IMR-90 (cell line): ENCODE results near the gene PPP1R13L. TPM values are rescaled to one million over a fixed set of nuclear protein-coding genes. Genes with fewer than 3 reads are reported as not detected.

Experiments used
- ATAC-seq: fragments of 200-7000 bp; cut with Tn5 transposase; 2 replicates; pipeline ENCODE4 v1.9.1; 2020; ENCODE audit warnings: low read depth, mild to moderate bottlenecking, moderate library complexity
- BruUV-seq: library from RNA; stranded (reverse); fragments of 400-500 nt; replicated peaks from 2 replicates; lab custom pipeline; 2021; lab: Mats Ljungman, UMichigan
- CTCF ChIA-PET: fragments of 300-600 bp; formaldehyde crosslinking; extraction: SDS; loops from one replicate; lab custom pipeline; 2021; ENCODE audit warnings: antibody characterized with exemption; lab: Yijun Ruan, JAX
- POLR2A ChIA-PET: fragments of 300-600 bp; sonication (Branson Sonifier 250); formaldehyde crosslinking; loops from one replicate; lab custom pipeline; 2022; ENCODE audit warnings: antibody characterized with exemption; ENCODE audit not compliant: unreplicated experiment; lab: Charles Lee
- DNase-seq: peaks from one replicate; pipeline ENCODE4 v3.0.0; 2013
- H2AFZ ChIP-seq: replicated peaks from 2 replicates; pipeline ENCODE3; 2013; ENCODE audit warnings: low read length, mild to moderate bottlenecking; ENCODE audit not compliant: poor library complexity
- H2AK5ac ChIP-seq: 2 replicates; pipeline ENCODE4 v1.6.1; 2013; ENCODE audit warnings: low read depth, low read length, inconsistent platforms
- H2AK9ac ChIP-seq: replicated peaks from 2 replicates; pipeline ENCODE3; 2013; ENCODE audit warnings: mild to moderate bottlenecking, low read depth, low read length, moderate library complexity; ENCODE audit not compliant: poor library complexity
- H2BK120ac ChIP-seq: 2 replicates; pipeline ENCODE4 v1.6.1; 2013; ENCODE audit warnings: low read depth, low read length, inconsistent platforms
- H2BK15ac ChIP-seq: 3 replicates; pipeline ENCODE4 v1.6.1; 2013; ENCODE audit warnings: low read depth, low read length, inconsistent platforms
- H2BK20ac ChIP-seq: 2 replicates; pipeline ENCODE4 v1.6.1; 2013; ENCODE audit warnings: low read depth, mild to moderate bottlenecking, inconsistent platforms, low read length, moderate library complexity
- H2BK5ac ChIP-seq: 2 replicates; pipeline ENCODE4 v1.6.1; 2013; ENCODE audit warnings: mild to moderate bottlenecking, low read depth, low read length, inconsistent platforms; ENCODE audit not compliant: poor library complexity, severe bottlenecking
- H3K14ac ChIP-seq: replicated peaks from 2 replicates; pipeline ENCODE4 v1.6.1; 2013; ENCODE audit warnings: low read depth, low read length, inconsistent platforms
- H3K18ac ChIP-seq: 2 replicates; pipeline ENCODE4 v1.6.1; 2013; ENCODE audit warnings: low read depth, low read length, control low read depth
- H3K23ac ChIP-seq: 2 replicates; pipeline ENCODE4 v1.6.1; 2013; ENCODE audit warnings: low read depth, low read length, inconsistent platforms
- H3K27ac ChIP-seq: 2 replicates; pipeline ENCODE4 v1.5.1; 2013; ENCODE audit warnings: mild to moderate bottlenecking, control low read depth, low read length; ENCODE audit not compliant: insufficient read depth
- H3K27me3 ChIP-seq: 2 replicates; pipeline ENCODE4 v1.6.1; 2013; ENCODE audit warnings: low read length; ENCODE audit not compliant: control insufficient read depth, insufficient read depth
- H3K36me3 ChIP-seq: 2 replicates; pipeline ENCODE4 v1.6.1; 2013; ENCODE audit warnings: low read length, mixed read lengths; ENCODE audit not compliant: control insufficient read depth, insufficient read depth
- H3K4ac ChIP-seq: 2 replicates; pipeline ENCODE4 v1.6.1; 2013; ENCODE audit warnings: low read depth, low read length, inconsistent platforms
- H3K4me1 ChIP-seq: 2 replicates; pipeline ENCODE4 v1.6.1; 2013; ENCODE audit warnings: low read length, mixed read lengths; ENCODE audit not compliant: control insufficient read depth, insufficient read depth
- H3K4me2 ChIP-seq: 2 replicates; pipeline ENCODE4 v1.6.1; 2013; ENCODE audit warnings: low read depth, mild to moderate bottlenecking, control low read depth, low read length, moderate library complexity
- H3K4me3 ChIP-seq: 2 replicates; pipeline ENCODE4 v1.5.1; 2013; ENCODE audit warnings: low read depth, mild to moderate bottlenecking, control low read depth, low read length, moderate library complexity; ENCODE audit not compliant: insufficient read depth
- H3K56ac ChIP-seq: 2 replicates; pipeline ENCODE4 v1.6.1; 2013; ENCODE audit warnings: low read length, inconsistent platforms; ENCODE audit not compliant: insufficient read depth; ENCODE audit errors: extremely low read depth
- H3K79me1 ChIP-seq, 2 experiments: 2 replicates each; pipeline ENCODE4 v1.6.1; 2013; ENCODE audit warnings: low read length in 2 of 2, inconsistent platforms in 1 of 2, low read depth in 1 of 2
- H3K9ac ChIP-seq: 2 replicates; pipeline ENCODE4 v1.6.1; 2013; ENCODE audit warnings: low read depth, low read length, control low read depth
- H3K9me1 ChIP-seq: 2 replicates; pipeline ENCODE4 v1.6.1; 2013; ENCODE audit warnings: low read length, inconsistent platforms; ENCODE audit not compliant: insufficient read depth
- H3K9me3 ChIP-seq: 2 replicates; pipeline ENCODE4 v1.6.1; 2013; ENCODE audit warnings: low read length; ENCODE audit not compliant: control insufficient read depth, insufficient read depth
- H4K20me1 ChIP-seq: 2 replicates; pipeline ENCODE4 v1.6.1; 2013; ENCODE audit warnings: low read length, inconsistent platforms; ENCODE audit not compliant: insufficient read depth
- H4K5ac ChIP-seq: 2 replicates; pipeline ENCODE4 v1.6.1; 2013; ENCODE audit warnings: mild to moderate bottlenecking, low read depth, low read length, control low read depth
- H4K8ac ChIP-seq, 2 experiments: 2 replicates each; pipeline ENCODE4 v1.6.1; 2013; ENCODE audit warnings: low read depth in 2 of 2, low read length in 2 of 2, control low read depth in 1 of 2, inconsistent platforms in 1 of 2
- H4K91ac ChIP-seq: 2 replicates; pipeline ENCODE4 v1.6.1; 2013; ENCODE audit warnings: low read depth, low read length, inconsistent platforms; ENCODE audit not compliant: insufficient read depth
- BHLHE40 ChIP-seq: fragments of 150-350 bp; IDR thresholded peaks from 2 replicates; pipeline ENCODE4 v1.6.1; 2016; ENCODE audit warnings: mild to moderate bottlenecking, low read depth, low read length
- CEBPB ChIP-seq: IDR thresholded peaks from 2 replicates; pipeline ENCODE4 v1.6.1; 2012; ENCODE audit warnings: low read depth, low read length, improper control_type of control experiment
- CHD1 ChIP-seq: IDR thresholded peaks from 2 replicates; pipeline ENCODE4 v1.6.1; 2012; ENCODE audit warnings: low read depth, low read length, improper control_type of control experiment
- CTCF ChIP-seq: conservative IDR thresholded peaks from 2 replicates; pipeline ENCODE4 v1.5.1; 2012; ENCODE audit warnings: mild to moderate bottlenecking, low read depth, low read length, improper control_type of control experiment
- ELK1 ChIP-seq: fragments of 150-350 bp; IDR thresholded peaks from 2 replicates; pipeline ENCODE4 v1.6.1; 2016; ENCODE audit warnings: low read depth, mild to moderate bottlenecking, low read length, moderate library complexity, borderline replicate concordance
- FOS ChIP-seq: fragments of 150-350 bp; IDR thresholded peaks from 2 replicates; pipeline ENCODE4 v1.6.1; 2016; ENCODE audit warnings: low read depth, low read length
- MAFK ChIP-seq: IDR thresholded peaks from 2 replicates; pipeline ENCODE4 v1.6.1; 2012; ENCODE audit warnings: low read depth, low read length, improper control_type of control experiment
- MAZ ChIP-seq: IDR thresholded peaks from 2 replicates; pipeline ENCODE4 v1.6.1; 2012; ENCODE audit warnings: low read depth, mild to moderate bottlenecking, low read length, improper control_type of control experiment, moderate library complexity, borderline replicate concordance
- MXI1 ChIP-seq: IDR thresholded peaks from 2 replicates; pipeline ENCODE4 v1.6.1; 2012; ENCODE audit warnings: low read depth, mild to moderate bottlenecking, low read length, moderate library complexity, borderline replicate concordance
- NFE2L2 ChIP-seq: fragments of 150-350 bp; IDR thresholded peaks from 2 replicates; pipeline ENCODE4 v1.6.1; 2016; ENCODE audit warnings: low read depth, mild to moderate bottlenecking, low read length
- POLR2A ChIP-seq: IDR thresholded peaks from 2 replicates; pipeline ENCODE4 v1.6.1; 2012; ENCODE audit warnings: mild to moderate bottlenecking, low read depth, low read length
- RAD21 ChIP-seq: IDR thresholded peaks from 2 replicates; pipeline ENCODE4 v1.6.1; 2012; ENCODE audit warnings: low read length, improper control_type of control experiment
- RCOR1 ChIP-seq: IDR thresholded peaks from 2 replicates; pipeline ENCODE4 v1.6.1; 2012; ENCODE audit warnings: mild to moderate bottlenecking, low read length, improper control_type of control experiment; ENCODE audit not compliant: insufficient replicate concordance
- RFX5 ChIP-seq: IDR thresholded peaks from 2 replicates; pipeline ENCODE4 v1.8.0; 2012; ENCODE audit warnings: low read depth, mild to moderate bottlenecking, low read length, moderate library complexity
- SMC3 ChIP-seq: fragments of 150-350 bp; IDR thresholded peaks from 2 replicates; pipeline ENCODE4 v1.6.1; 2016; ENCODE audit warnings: low read depth, mild to moderate bottlenecking, antibody characterized with exemption, low read length, moderate library complexity
- whole genome bisulfite sequencing, 2 experiments: methylation state at CpG; one replicate each; pipeline versions ENCODE4 v1.1.5 to v1.1.7; 2013; ENCODE audit warnings: missing lambda C conversion rate in 2 of 2; ENCODE audit not compliant: insufficient read length in 1 of 2; ENCODE audit errors: extremely low coverage in 2 of 2; 5-methylcytosine and 5-hydroxymethylcytosine counted together
- dilution Hi-C: fragments of 300-500 bp; cut with HindIII; formaldehyde crosslinking; loops from one replicate; pipeline ENCODE4 v1.14.3; 2018; ENCODE audit warnings: low sequenced_read_pairs; ENCODE audit not compliant: unreplicated experiment
- in situ Hi-C: fragments of 300-500 bp; cut with MboI; formaldehyde crosslinking; loops from 3 replicates; pipeline ENCODE4 v1.14.3; 2019; ENCODE audit warnings: low sequenced_read_pairs, inconsistent platforms, mixed read lengths
- intact Hi-C: fragments of 100-400 bp; cut with micrococcal nuclease; formaldehyde crosslinking; loops from 2 replicates; pipeline ENCODE4 v1.10.0; 2022
- polyA plus RNA-seq, 3 experiments: library from polyadenylated mRNA; depleted of rRNA; stranded (reverse); fragments of >200 nt; gene quantifications; 2 replicates each; pipeline ENCODE4 v1.2.3, GENCODE V29; 2012; ENCODE audit warnings: low replicate concordance in 1 of 3
- total RNA-seq: library from RNA; depleted of rRNA; stranded (reverse); fragments of >200 nt; gene quantifications from 2 replicates; pipeline ENCODE4 v1.2.3, GENCODE V29; 2012
- TF ChIP-seq, protein P1 (sequence below): fragments of 150-350 bp; IDR thresholded peaks from 2 replicates; pipeline ENCODE4 v1.6.1; 2017; ENCODE audit warnings: mild to moderate bottlenecking, antibody characterized with exemption, low read length, low read depth

Gene PPP1R13L
- total and polyA plus RNA-seq, 2 of the 4 experiments (the other 2 are of a cell fraction): 3.0 to 13.3 TPM

GRCh38 chr19:45355910-45356309, 49.0 kb downstream of the PPP1R13L start:
- H3K27ac ChIP-seq: no peak overlapping the region
- H3K4ac ChIP-seq: no peak overlapping the region
- in situ Hi-C loops: no loop called here
- no TSS peak for BruUV-seq
- no peak overlapping the region for H3K4me3 ChIP-seq
- WGBS, 2 experiments: 93% methylated on average over 8 of the region's 9 CpGs; no CpG with 5 or more reads in 1 of the 2 experiments
- H2AK5ac ChIP-seq: no peak overlapping the region
- no peak overlapping the region for H3K4me2 ChIP-seq
- H3K9me1 ChIP-seq: no peaks in the 10 kb centered on the region
- H3K9me3 ChIP-seq: no peaks in the 10 kb centered on the region
- no peak overlapping the region for H4K91ac ChIP-seq
- no peak overlapping the region for H2BK120ac ChIP-seq
- H3K14ac ChIP-seq: no peak overlapping the region
- no peak overlapping the region for H4K5ac ChIP-seq
- CTCF ChIA-PET: no interaction called here
- no peak overlapping the region for H4K8ac ChIP-seq
- H2BK5ac ChIP-seq: no peak overlapping the region
- TF ChIP-seq RAD21 (no peak), CEBPB (no peak), MXI1 (no peak), MAZ (no peak), RCOR1 (no peak), CTCF (no peak), BHLHE40 (no peak), CHD1 (no peak), RFX5 (no peak), ELK1 (no peak), SMC3 (no peak), NFE2L2 (no peak), MAFK (no peak), FOS (no peak), POLR2A (no peak)
- TF ChIP-seq, protein P1, sequence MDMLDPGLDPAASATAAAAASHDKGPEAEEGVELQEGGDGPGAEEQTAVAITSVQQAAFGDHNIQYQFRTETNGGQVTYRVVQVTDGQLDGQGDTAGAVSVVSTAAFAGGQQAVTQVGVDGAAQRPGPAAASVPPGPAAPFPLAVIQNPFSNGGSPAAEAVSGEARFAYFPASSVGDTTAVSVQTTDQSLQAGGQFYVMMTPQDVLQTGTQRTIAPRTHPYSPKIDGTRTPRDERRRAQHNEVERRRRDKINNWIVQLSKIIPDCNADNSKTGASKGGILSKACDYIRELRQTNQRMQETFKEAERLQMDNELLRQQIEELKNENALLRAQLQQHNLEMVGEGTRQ: no peak
- H3K27me3 ChIP-seq: no peaks in the 10 kb centered on the region
- H2BK20ac ChIP-seq: no peak overlapping the region
- ATAC-seq (no peak), DNase-seq (no peak)
- no peak overlapping the region for H3K23ac ChIP-seq
- H3K79me1 ChIP-seq: peaks cover 0 to 10% of the 10 kb centered on the region in 2 experiments; a peak in 2 of 4 replicates
- peak overlapping the region; percentile 19 for H2AK9ac ChIP-seq
- no peak overlapping the region for H3K18ac ChIP-seq
- POLR2A ChIA-PET: no interaction called here
- intact Hi-C loops: no loop called here
- peaks cover 53% of the 10 kb centered on the region for H3K36me3 ChIP-seq
- no peak overlapping the region for H3K9ac ChIP-seq
- no peak overlapping the region for H2AFZ ChIP-seq
- peaks cover 7% of the 10 kb centered on the region; the same call in 1 of the 2 replicates for H4K20me1 ChIP-seq
- no peaks in the 10 kb centered on the region for H3K4me1 ChIP-seq
- no peak overlapping the region for H2BK15ac ChIP-seq
- dilution Hi-C loops: no loop called here
- no peak overlapping the region for H3K56ac ChIP-seq
